ENCODE measurements around the gene DPH2.

GRCh38 chr1:43997295-43997999 is 27.6 kb downstream of the DPH2 start:
- TF ChIP-seq DPF2 (IDR thresholded peaks at IDR 0.05) = no peak
- TF ChIP-seq RFX5 (IDR thresholded peaks at IDR 0.05; ENCODE audit: low read depth, low read length) = no peak
- no peak for TF ChIP-seq CTCF (IDR thresholded peaks at IDR 0.05 in 2 of 3, conservative IDR thresholded peaks at IDR 0.05 in 1 of 3; ENCODE audit: control insufficient read depth in 2 of 3, extremely low read depth in 1 of 3, insufficient read depth in 1 of 3, low read depth in 3 of 3, low read length in 3 of 3)

Measured in GM12878 (cell line).